Cardiac muscle cell (in vitro differentiated cells and primary cell): ENCODE results near the gene ITIH4. TPM values are rescaled to one million over a fixed set of nuclear protein-coding genes. Genes with fewer than 3 reads are reported as not detected.

Experiments
- DNase-seq, 2 donors: peaks; one replicate each; pipeline versions ENCODE4 v3.0.0 to v3.0.0-alpha.2; 2010 to 2017; ENCODE audit warnings: low read depth in 1 of 2, low spot score in 1 of 2
- H3K27ac ChIP-seq: fragments of 200-600 bp; sonication (generic); 2 replicates; pipeline ENCODE4 v1.5.1; 2016
- H3K27me3 ChIP-seq: fragments of 200-600 bp; sonication (generic); 2 replicates; pipeline ENCODE4 v1.6.0; 2016; ENCODE audit warnings: control low read depth
- H3K36me3 ChIP-seq: fragments of 200-600 bp; sonication (generic); 2 replicates; pipeline ENCODE4 v1.5.1; 2016; ENCODE audit warnings: control low read depth
- H3K4me1 ChIP-seq: fragments of 200-600 bp; sonication (generic); 2 replicates; pipeline ENCODE4 v1.8.1; 2017; ENCODE audit warnings: low read depth, mild to moderate bottlenecking, mixed run types
- H3K4me3 ChIP-seq: fragments of 200-600 bp; sonication (generic); 2 replicates; pipeline ENCODE4 v1.5.1; 2016; ENCODE audit warnings: mild to moderate bottlenecking
- H3K9me3 ChIP-seq: fragments of 200-600 bp; sonication (generic); 2 replicates; pipeline ENCODE4 v1.5.1; 2017; ENCODE audit warnings: low read depth, mild to moderate bottlenecking, control low read depth
- polyA plus RNA-seq: library from polyadenylated mRNA; unstranded; fragments of >200 nt; fragmentation: Nextera tagmentation; extraction: Ambion mirVana; gene quantifications from 2 replicates; pipeline ENCODE4 v1.2.1, GENCODE V29; 2016
- total RNA-seq: library from RNA; depleted of rRNA; stranded (reverse); fragments of >200 nt; gene quantifications from 2 replicates; pipeline ENCODE4 v1.2.3, GENCODE V29; 2016
- TF ChIP-seq, protein P1 (sequence below): IDR thresholded peaks from 2 replicates; pipeline ENCODE4 v1.5.1; 2012; ENCODE audit warnings: low read depth, mild to moderate bottlenecking, low read length

Gene ITIH4
- total and polyA plus RNA-seq, 2 experiments from 2014 or later, result 2.0 to 2.9 TPM

DNA sequence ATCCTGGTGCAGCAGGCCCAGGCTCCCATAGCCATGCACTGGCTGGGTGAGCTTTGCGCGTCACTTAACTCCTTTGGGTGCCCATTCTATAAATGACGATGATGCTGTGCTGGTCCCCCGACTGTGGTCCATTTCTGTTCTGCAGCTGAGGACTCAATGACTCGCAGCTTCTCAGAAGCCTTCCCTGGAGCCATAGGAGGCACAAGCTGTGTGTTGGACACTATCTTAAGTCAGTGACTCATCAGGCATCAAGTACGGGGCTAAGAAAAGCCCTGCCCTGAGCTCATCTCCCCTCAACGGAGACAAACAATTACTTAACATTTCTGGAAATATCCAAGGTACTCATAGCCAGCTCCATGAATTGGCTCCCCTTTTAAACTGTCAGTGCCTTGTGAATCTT lies 18.1 kb upstream of the ITIH4 start:
- Histone ChIP-seq H3K27ac (no peak overlapping the region), H3K36me3 (no peaks in the 10 kb centered on the region)
- DNase-seq, result peak in 1 of 2 donors; percentile 48

DNA sequence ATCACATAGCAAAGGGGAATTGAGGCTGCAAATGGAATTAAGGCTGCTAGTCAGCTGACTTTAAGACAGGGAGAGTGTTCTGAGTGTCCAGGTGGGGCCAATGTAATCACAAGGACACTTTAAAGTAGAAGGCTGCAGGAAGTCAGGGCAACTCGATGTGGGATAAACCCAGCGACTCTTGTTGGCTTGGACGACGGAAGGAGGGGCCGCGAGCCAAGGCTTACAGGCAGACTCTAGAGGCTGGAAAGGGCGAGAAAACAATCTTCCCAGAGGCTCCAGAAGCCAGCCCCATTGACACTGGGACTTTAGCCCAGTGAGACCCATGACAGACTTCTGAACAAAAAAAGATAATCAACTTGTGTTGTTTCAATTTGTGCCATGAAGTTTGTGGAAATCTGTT lies 17.3 kb upstream of the ITIH4 start:
- no peaks in the 10 kb centered on the region for H3K27me3 ChIP-seq

More for the DNA sequence above, 18.1 kb upstream of the ITIH4 start:
- no peak overlapping the region for H3K4me3 ChIP-seq
- TF ChIP-seq, protein P1, sequence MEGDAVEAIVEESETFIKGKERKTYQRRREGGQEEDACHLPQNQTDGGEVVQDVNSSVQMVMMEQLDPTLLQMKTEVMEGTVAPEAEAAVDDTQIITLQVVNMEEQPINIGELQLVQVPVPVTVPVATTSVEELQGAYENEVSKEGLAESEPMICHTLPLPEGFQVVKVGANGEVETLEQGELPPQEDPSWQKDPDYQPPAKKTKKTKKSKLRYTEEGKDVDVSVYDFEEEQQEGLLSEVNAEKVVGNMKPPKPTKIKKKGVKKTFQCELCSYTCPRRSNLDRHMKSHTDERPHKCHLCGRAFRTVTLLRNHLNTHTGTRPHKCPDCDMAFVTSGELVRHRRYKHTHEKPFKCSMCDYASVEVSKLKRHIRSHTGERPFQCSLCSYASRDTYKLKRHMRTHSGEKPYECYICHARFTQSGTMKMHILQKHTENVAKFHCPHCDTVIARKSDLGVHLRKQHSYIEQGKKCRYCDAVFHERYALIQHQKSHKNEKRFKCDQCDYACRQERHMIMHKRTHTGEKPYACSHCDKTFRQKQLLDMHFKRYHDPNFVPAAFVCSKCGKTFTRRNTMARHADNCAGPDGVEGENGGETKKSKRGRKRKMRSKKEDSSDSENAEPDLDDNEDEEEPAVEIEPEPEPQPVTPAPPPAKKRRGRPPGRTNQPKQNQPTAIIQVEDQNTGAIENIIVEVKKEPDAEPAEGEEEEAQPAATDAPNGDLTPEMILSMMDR, result no peak
- no peaks in the 10 kb centered on the region for H3K9me3 ChIP-seq
- no peaks in the 10 kb centered on the region for H3K4me1 ChIP-seq
- no peaks in the 10 kb centered on the region for H3K27me3 ChIP-seq

DNA sequence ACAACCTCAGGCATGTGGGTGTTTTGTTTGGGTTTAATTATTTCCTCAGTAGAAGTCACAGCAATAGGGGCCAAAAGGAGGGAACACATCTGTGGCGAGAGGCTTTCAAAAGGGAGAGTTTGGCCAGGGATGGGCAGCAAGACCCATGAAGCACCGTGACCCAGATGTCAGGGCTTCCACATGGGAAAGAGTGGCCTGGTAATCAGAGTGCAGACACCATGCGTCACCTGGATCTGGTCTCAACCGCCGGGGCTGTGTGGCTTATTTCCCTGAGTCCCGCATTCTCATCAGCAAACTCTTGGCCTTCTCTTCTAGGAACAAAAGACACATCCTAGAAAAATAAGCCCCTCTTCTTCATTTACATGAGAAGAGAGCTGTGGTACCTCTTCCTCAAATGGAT lies 16.8 kb upstream of the ITIH4 start:
- no peaks in the 10 kb centered on the region for H3K9me3 ChIP-seq

More for the DNA sequence above, 17.3 kb upstream of the ITIH4 start:
- no peak overlapping the region for H3K27ac ChIP-seq
- H3K4me3 ChIP-seq, result no peak overlapping the region
- DNase-seq, result no peak
- no peaks in the 10 kb centered on the region for H3K4me1 ChIP-seq
- H3K9me3 ChIP-seq, result no peaks in the 10 kb centered on the region
- H3K36me3 ChIP-seq, result no peaks in the 10 kb centered on the region
- TF ChIP-seq, protein P1, result no peak

DNA sequence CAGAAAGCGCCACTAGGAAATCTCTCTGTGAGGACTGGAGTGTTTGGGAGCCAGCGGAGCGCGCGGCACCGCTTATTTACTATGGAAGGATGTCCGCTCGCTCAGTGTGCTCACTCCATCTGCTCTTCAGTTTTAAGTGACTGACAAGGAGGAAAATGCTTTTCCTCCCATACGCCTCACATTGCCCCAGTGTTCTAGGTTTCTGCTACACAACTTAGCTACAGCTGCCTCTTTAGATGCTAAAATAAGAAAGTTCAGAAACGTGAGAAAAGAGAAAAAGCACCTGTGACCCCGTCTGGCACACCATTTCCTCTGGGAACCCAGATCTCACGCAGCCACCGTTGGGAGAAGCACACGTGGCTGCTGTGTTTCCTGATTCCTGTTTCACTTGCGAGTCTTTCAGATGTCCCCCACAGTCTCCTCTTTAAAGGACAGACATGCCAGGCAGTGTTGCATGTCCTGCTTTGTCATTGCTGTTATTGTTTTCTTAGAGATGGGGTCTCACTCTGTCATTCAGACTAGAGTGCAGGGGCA lies 16.0 kb upstream of the ITIH4 start:
- H3K36me3 ChIP-seq, result no peaks in the 10 kb centered on the region
- H3K4me1 ChIP-seq, result no peaks in the 10 kb centered on the region
- no peak overlapping the region for H3K4me3 ChIP-seq
- H3K9me3 ChIP-seq, result no peaks in the 10 kb centered on the region
- no peak for DNase-seq
- H3K27ac ChIP-seq, result no peak overlapping the region
- H3K27me3 ChIP-seq, result no peaks in the 10 kb centered on the region
- TF ChIP-seq, protein P1, result no peak

More for the DNA sequence above, 16.8 kb upstream of the ITIH4 start:
- H3K4me1 ChIP-seq, result no peaks in the 10 kb centered on the region
- TF ChIP-seq, protein P1, result no peak
- H3K27ac ChIP-seq, result no peak overlapping the region
- H3K4me3 ChIP-seq, result no peak overlapping the region
- H3K27me3 ChIP-seq, result no peaks in the 10 kb centered on the region
- H3K36me3 ChIP-seq, result no peaks in the 10 kb centered on the region
- no peak for DNase-seq

DNA sequence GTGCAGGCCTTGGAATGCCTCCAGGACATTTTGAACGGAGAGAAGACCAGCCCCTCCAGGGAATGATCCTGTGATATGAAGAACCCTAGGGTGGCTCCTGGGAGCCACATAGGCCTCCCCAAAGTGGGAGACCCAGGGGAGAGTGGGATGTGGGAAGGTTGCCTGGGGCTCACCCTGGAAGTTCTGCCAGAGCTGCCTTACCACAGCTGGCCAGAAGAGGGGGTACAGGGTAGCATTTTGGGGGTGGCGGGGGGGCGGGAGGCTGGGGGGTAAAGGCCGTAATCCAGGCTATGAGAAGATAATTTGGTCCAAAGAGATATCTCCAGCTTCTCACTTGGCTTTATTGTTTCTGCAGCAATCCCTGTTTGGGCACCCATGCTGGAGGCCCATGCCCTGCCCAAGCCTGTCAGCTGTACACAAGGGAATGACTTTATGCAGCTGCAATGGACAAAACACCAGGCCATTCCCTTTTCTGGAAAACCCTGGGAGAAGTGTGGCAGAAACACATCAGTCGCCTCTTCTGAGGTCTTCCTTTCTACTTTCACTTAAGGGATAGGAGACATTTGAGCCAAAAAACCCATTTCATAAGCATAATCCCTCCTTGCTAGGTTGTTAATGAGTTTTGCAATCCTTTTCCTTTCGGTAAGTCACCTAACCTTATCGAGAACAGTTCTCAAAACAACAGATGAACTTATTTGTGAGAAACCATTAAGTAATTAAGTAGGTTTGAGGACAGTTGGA lies 15.4 kb upstream of the ITIH4 start:
- Histone ChIP-seq H3K27me3 (no peaks in the 10 kb centered on the region), H3K4me3 (no peak overlapping the region), H3K4me1 (no peaks in the 10 kb centered on the region), H3K36me3 (no peaks in the 10 kb centered on the region), H3K9me3 (no peaks in the 10 kb centered on the region), H3K27ac (no peak overlapping the region)
- DNase-seq, result no peak
- TF ChIP-seq, protein P1, result peak; percentile 40
